ENCODE measurements around the gene UACA.

GRCh38 chr15:70799667-70800450 is 36.5 kb upstream of the UACA start:
- TF ChIP-seq CTCF (IDR thresholded peaks at IDR 0.05) (no peak), POLR2A (IDR thresholded peaks at IDR 0.05) (no peak), EP300 (IDR thresholded peaks at IDR 0.05) (no peak)
